Karpas-422 (cell line): ENCODE measurements around the gene CNTNAP2. TPM values are rescaled to one million over a fixed set of nuclear protein-coding genes. Genes with fewer than 3 reads are reported as not detected.

ENCODE experiments used
- DNase-seq: peaks from one replicate; pipeline ENCODE4 v3.0.0-alpha.2; 2015
- H2AFZ ChIP-seq: fragments of 200-600 bp; sonication (generic); 2 replicates; pipeline ENCODE4 v1.6.1; 2014; ENCODE audit warnings: antibody characterized with exemption, low read length, mixed read lengths
- H3K27ac ChIP-seq: fragments of 200-600 bp; sonication (generic); 2 replicates; pipeline ENCODE4 v1.5.1; 2014; ENCODE audit warnings: mild to moderate bottlenecking, low read length, moderate library complexity
- H3K27me3 ChIP-seq: fragments of 200-600 bp; sonication (generic); 2 replicates; pipeline ENCODE4 v1.6.1; 2014; ENCODE audit warnings: low read length, mixed read lengths
- H3K36me3 ChIP-seq: fragments of 200-600 bp; sonication (generic); 2 replicates; pipeline ENCODE4 v1.6.1; 2014; ENCODE audit warnings: low read length, mixed read lengths; ENCODE audit not compliant: insufficient read depth
- H3K4me1 ChIP-seq: fragments of 200-600 bp; sonication (generic); 2 replicates; pipeline ENCODE4 v1.6.1; 2014; ENCODE audit warnings: mild to moderate bottlenecking, low read length, mixed read lengths
- H3K4me2 ChIP-seq: fragments of 200-600 bp; sonication (generic); 2 replicates; pipeline ENCODE4 v1.6.1; 2014; ENCODE audit warnings: low read length, low read depth, mild to moderate bottlenecking; ENCODE audit not compliant: poor library complexity, severe bottlenecking
- H3K4me3 ChIP-seq: fragments of 200-600 bp; sonication (generic); 2 replicates; pipeline ENCODE4 v1.5.1; 2014; ENCODE audit warnings: mild to moderate bottlenecking, antibody characterized with exemption, low read length, mixed read lengths
- H3K79me2 ChIP-seq: fragments of 200-600 bp; sonication (generic); 2 replicates; pipeline ENCODE4 v1.6.1; 2014; ENCODE audit warnings: mild to moderate bottlenecking, low read length, mixed read lengths
- H3K9ac ChIP-seq: fragments of 200-600 bp; sonication (generic); 2 replicates; pipeline ENCODE4 v1.6.0; 2014; ENCODE audit warnings: low read length
- H3K9me2 ChIP-seq: fragments of 200-600 bp; sonication (generic), shearing (Covaris generic); replicated peaks from 2 replicates; pipeline ENCODE4 v1.6.0; 2014; ENCODE audit warnings: mild to moderate bottlenecking, low read length, moderate library complexity; ENCODE audit not compliant: insufficient read depth
- H3K9me3 ChIP-seq: fragments of 300-700, 200-600 bp; sonication (generic); 2 replicates; pipeline ENCODE4 v1.6.1; 2014; ENCODE audit warnings: low read length, mixed read lengths
- H4K20me1 ChIP-seq: fragments of 200-600 bp; sonication (generic); 2 replicates; pipeline ENCODE4 v1.6.1; 2014; ENCODE audit warnings: mild to moderate bottlenecking, antibody characterized with exemption, low read length, low read depth; ENCODE audit not compliant: insufficient read depth
- total RNA-seq: library from RNA; depleted of rRNA; stranded (reverse); fragments of >200 nt; shearing (Covaris generic); gene quantifications from 2 replicates; pipeline ENCODE4 v1.2.3, GENCODE V29; 2014; ENCODE audit warnings: low replicate concordance

CNTNAP2 gene
- total RNA-seq, 1 experiment from 2014 or later: not detected

GRCh38 chr7:147497246-147497645 is 1380.6 kb downstream of the CNTNAP2 start:
- H3K27ac ChIP-seq: no peak overlapping the region
- no peaks in the 10 kb centered on the region for H3K4me1 ChIP-seq
- no peaks in the 10 kb centered on the region for H3K9me2 ChIP-seq
- no peaks in the 10 kb centered on the region for H3K36me3 ChIP-seq
- H3K4me3 ChIP-seq: no peak overlapping the region
- no peaks in the 10 kb centered on the region for H3K27me3 ChIP-seq
- no peak overlapping the region for H3K4me2 ChIP-seq
- H4K20me1 ChIP-seq: no peaks in the 10 kb centered on the region
- DNase-seq: no peak
- H2AFZ ChIP-seq: no peak overlapping the region
- peaks cover 12% of the 10 kb centered on the region for H3K9me3 ChIP-seq
- no peak overlapping the region for H3K9ac ChIP-seq
- no peaks in the 10 kb centered on the region for H3K79me2 ChIP-seq

DNA sequence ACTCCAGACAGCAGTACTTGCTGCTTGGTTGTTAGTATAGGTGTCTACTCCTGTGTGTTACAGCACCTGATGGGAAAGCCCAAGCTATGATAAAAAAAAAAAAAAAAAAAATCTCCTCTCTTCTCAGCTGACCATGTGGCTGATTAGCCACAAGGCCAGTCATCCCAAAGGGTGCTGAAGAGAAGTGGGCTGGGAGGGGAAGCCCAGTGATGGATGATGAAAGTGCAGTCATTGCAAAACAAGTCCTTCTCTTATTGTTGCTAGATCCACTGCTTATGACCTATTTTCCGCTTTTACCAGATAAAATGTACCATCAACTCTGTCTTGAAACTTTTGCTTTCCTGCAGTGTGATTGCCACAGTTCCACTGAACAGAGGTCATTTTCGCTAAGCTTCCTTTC is 1381.5 kb downstream of the CNTNAP2 start:
- Histone ChIP-seq H3K4me1 (no peaks in the 10 kb centered on the region), H3K36me3 (no peaks in the 10 kb centered on the region), H3K9me3 (peaks cover 7% of the 10 kb centered on the region), H2AFZ (no peak overlapping the region), H3K4me3 (no peak overlapping the region), H3K4me2 (no peak overlapping the region), H3K27me3 (no peaks in the 10 kb centered on the region), H4K20me1 (no peaks in the 10 kb centered on the region), H3K27ac (no peak overlapping the region), H3K9me2 (no peaks in the 10 kb centered on the region), H3K9ac (no peak overlapping the region), H3K79me2 (no peaks in the 10 kb centered on the region)
- DNase-seq: no peak

- H3K4me2 ChIP-seq: no peak overlapping the region
- DNase-seq: no peak
- no peaks in the 10 kb centered on the region for H3K79me2 ChIP-seq
- H3K9me2 ChIP-seq: no peaks in the 10 kb centered on the region
- H3K4me3 ChIP-seq: no peak overlapping the region
- no peaks in the 10 kb centered on the region for H4K20me1 ChIP-seq
- H2AFZ ChIP-seq: no peak overlapping the region
- H3K27me3 ChIP-seq: no peaks in the 10 kb centered on the region
- peaks cover 7% of the 10 kb centered on the region; the same call in 1 of the 2 replicates for H3K9me3 ChIP-seq
- no peaks in the 10 kb centered on the region for H3K36me3 ChIP-seq
- H3K4me1 ChIP-seq: no peaks in the 10 kb centered on the region
- no peak overlapping the region for H3K27ac ChIP-seq
- no peak overlapping the region for H3K9ac ChIP-seq
These were observed 1392.5 kb downstream of the CNTNAP2 start for GRCh38 chr7:147509035-147509501.

DNA sequence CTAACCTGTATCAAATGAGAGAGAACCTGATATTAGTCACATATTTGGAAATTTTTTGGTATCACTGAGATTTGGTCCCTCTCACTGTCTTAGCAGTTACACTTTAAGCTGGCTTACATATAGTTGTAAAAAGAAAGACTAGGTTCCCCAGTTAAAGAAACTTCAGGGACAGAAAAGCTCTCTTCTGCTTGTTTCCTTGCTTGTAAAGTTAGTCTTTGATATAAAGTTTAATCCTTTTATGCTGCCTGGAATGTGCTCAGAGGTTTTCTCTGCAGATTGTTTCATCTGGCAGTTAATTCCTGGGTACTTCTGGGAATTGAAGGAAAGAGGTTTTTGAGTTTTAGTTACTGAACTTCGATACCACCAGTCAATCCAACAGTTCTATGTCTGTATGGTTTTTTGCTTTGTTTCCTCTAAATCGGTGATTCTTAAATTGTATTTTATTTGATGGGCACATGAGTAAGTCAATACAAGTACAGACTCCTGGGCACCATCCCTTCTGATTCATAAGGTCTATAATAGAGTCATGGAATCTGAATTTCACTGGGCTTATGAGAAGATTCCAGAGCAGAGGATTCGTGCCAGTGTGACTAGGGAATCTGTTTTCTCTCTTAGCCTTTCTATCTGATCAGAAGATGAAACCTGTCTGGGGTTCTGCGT is 1393.1 kb downstream of the CNTNAP2 start:
- H4K20me1 ChIP-seq: no peaks in the 10 kb centered on the region
- H3K27ac ChIP-seq: no peak overlapping the region
- H2AFZ ChIP-seq: no peak overlapping the region
- H3K9ac ChIP-seq: no peak overlapping the region
- no peaks in the 10 kb centered on the region for H3K36me3 ChIP-seq
- no peaks in the 10 kb centered on the region for H3K4me1 ChIP-seq
- no peak overlapping the region for H3K4me2 ChIP-seq
- H3K9me2 ChIP-seq: no peaks in the 10 kb centered on the region
- H3K79me2 ChIP-seq: no peaks in the 10 kb centered on the region
- peaks cover 7% of the 10 kb centered on the region; the same call in 1 of the 2 replicates for H3K9me3 ChIP-seq
- no peaks in the 10 kb centered on the region for H3K27me3 ChIP-seq
- no peak for DNase-seq
- no peak overlapping the region for H3K4me3 ChIP-seq

DNA sequence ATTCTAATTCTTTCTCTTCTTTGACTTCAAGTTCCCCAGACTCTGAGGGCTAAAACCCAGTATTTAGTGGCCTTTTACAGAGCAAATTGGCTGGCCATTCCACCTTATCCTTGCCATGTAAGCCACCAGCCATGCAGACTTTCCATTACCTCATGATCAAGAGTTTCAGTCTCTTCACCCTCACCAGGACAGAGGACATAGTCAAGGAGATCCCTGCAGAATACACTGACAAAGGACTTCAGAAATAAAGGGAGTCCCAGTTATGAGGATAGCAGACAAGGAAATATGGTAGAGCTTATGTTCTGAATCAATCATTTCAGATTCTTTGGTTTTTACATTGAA is 1393.6 kb downstream of the CNTNAP2 start:
- Histone ChIP-seq H3K79me2 (no peaks in the 10 kb centered on the region), H3K27ac (no peak overlapping the region), H3K27me3 (no peaks in the 10 kb centered on the region), H4K20me1 (no peaks in the 10 kb centered on the region), H2AFZ (no peak overlapping the region), H3K4me3 (no peak overlapping the region), H3K36me3 (no peaks in the 10 kb centered on the region), H3K9me3 (peaks cover 10% of the 10 kb centered on the region; the same call in 1 of the 2 replicates), H3K9ac (no peak overlapping the region), H3K9me2 (no peaks in the 10 kb centered on the region), H3K4me1 (no peaks in the 10 kb centered on the region), H3K4me2 (no peak overlapping the region)
- no peak for DNase-seq

DNA sequence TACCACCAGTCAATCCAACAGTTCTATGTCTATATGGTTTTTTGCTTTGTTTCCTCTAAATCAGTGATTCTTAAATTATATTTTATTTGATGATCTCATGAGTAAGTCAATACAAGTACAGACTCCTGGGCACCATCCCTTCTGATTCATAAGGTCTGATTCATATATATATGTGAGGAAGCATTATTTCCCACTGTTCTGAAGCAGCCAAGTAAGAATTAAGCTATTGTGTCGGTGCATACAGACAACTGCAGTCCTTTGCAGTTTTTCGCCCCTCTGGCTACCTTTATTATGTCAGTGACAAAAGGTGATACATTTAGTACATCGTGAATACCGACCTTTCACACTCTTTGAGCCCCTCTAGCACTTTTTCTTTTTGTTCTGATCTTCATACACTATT is 1394.3 kb downstream of the CNTNAP2 start:
- Histone ChIP-seq H3K4me3 (no peak overlapping the region), H3K36me3 (no peaks in the 10 kb centered on the region), H3K27me3 (no peaks in the 10 kb centered on the region), H3K9me3 (peaks cover 10% of the 10 kb centered on the region; the same call in 1 of the 2 replicates), H3K9ac (no peak overlapping the region), H3K4me2 (no peak overlapping the region), H3K27ac (no peak overlapping the region), H2AFZ (no peak overlapping the region), H3K79me2 (no peaks in the 10 kb centered on the region), H3K9me2 (no peaks in the 10 kb centered on the region), H3K4me1 (no peaks in the 10 kb centered on the region), H4K20me1 (no peaks in the 10 kb centered on the region)
- DNase-seq: no peak

GRCh38 chr7:147513451-147513850 is 1396.8 kb downstream of the CNTNAP2 start:
- 0 out of 2 replicates have a peak, but pooled peaks cover 5% of the 10 kb centered on the region for H3K9me3 ChIP-seq
- no peaks in the 10 kb centered on the region for H4K20me1 ChIP-seq
- DNase-seq: no peak
- H3K4me2 ChIP-seq: no peak overlapping the region
- H2AFZ ChIP-seq: no peak overlapping the region
- no peaks in the 10 kb centered on the region for H3K4me1 ChIP-seq
- H3K4me3 ChIP-seq: no peak overlapping the region
- no peak overlapping the region for H3K9ac ChIP-seq
- no peaks in the 10 kb centered on the region for H3K27me3 ChIP-seq
- H3K9me2 ChIP-seq: no peaks in the 10 kb centered on the region
- no peak overlapping the region for H3K27ac ChIP-seq
- H3K79me2 ChIP-seq: no peaks in the 10 kb centered on the region
- H3K36me3 ChIP-seq: no peaks in the 10 kb centered on the region

DNA sequence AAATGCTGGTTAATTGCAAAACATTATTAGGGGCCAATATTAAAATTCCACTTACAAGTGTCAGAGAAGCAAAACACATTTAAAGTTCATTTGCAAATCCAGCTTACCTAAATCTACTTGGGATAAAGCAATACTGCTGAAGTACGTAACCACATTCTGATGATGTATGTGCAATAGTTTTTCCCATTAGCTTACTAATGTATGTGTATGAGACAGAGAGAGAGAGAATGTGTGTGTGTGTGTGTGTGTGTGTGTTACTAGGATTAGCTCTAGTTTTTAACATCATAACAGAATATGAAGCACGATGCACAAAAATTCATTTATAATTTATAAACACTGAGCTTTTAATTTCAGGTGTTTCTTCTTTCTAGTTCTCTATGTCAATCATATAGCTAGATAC is 1399.8 kb downstream of the CNTNAP2 start:
- H3K79me2 ChIP-seq: no peaks in the 10 kb centered on the region
- H3K4me2 ChIP-seq: no peak overlapping the region
- no peak overlapping the region for H2AFZ ChIP-seq
- no peak overlapping the region for H3K9ac ChIP-seq
- H3K4me3 ChIP-seq: no peak overlapping the region
- 0 out of 2 replicates have a peak, but pooled peaks cover 3% of the 10 kb centered on the region for H3K9me3 ChIP-seq
- no peaks in the 10 kb centered on the region for H3K9me2 ChIP-seq
- DNase-seq: no peak
- H3K27me3 ChIP-seq: no peaks in the 10 kb centered on the region
- H3K36me3 ChIP-seq: no peaks in the 10 kb centered on the region
- no peaks in the 10 kb centered on the region for H4K20me1 ChIP-seq
- no peaks in the 10 kb centered on the region for H3K4me1 ChIP-seq
- H3K27ac ChIP-seq: no peak overlapping the region
